GM06990 (cell line): Measurements from ENCODE around the gene SCD5.

Source experiments
- DNase-seq: peaks from one replicate; pipeline ENCODE4 v3.0.0-alpha.2; 2011; ENCODE audit not compliant: insufficient read length; ENCODE audit errors: extremely low read depth
- H3K27me3 ChIP-seq: replicated peaks from 2 replicates; pipeline ENCODE4 v1.6.0; 2011; ENCODE audit warnings: low read length; ENCODE audit not compliant: control insufficient read depth, insufficient read depth
- H3K36me3 ChIP-seq: 2 replicates; pipeline ENCODE4 v1.5.1; 2011; ENCODE audit warnings: low read length; ENCODE audit not compliant: control insufficient read depth, insufficient read depth
- H3K4me3 ChIP-seq: replicated peaks from 2 replicates; pipeline ENCODE4 v1.5.1; 2011; ENCODE audit warnings: low read depth, mild to moderate bottlenecking, control low read depth, low read length
- CTCF ChIP-seq: IDR thresholded peaks from 2 replicates; pipeline ENCODE4 v1.5.1; 2011; ENCODE audit warnings: low read length, control low read depth, mild to moderate bottlenecking, inconsistent platforms; ENCODE audit not compliant: insufficient read depth, poor library complexity, severe bottlenecking

The SCD5 gene

GRCh38 chr4:82710197-82710929, 88.2 kb downstream of the SCD5 start:
- H3K27me3 ChIP-seq: no peaks in the 10 kb centered on the region
- no peak overlapping the region for H3K4me3 ChIP-seq
- no peaks in the 10 kb centered on the region for H3K36me3 ChIP-seq
- no peak for TF ChIP-seq CTCF
- DNase-seq: no peak

- H3K4me3 ChIP-seq: no peak overlapping the region
- no peak for DNase-seq
- no peaks in the 10 kb centered on the region for H3K27me3 ChIP-seq
- no peak for TF ChIP-seq CTCF
- no peaks in the 10 kb centered on the region for H3K36me3 ChIP-seq
These were observed 89.6 kb downstream of the SCD5 start for GRCh38 chr4:82708982-82709381.

GRCh38 chr4:82706349-82707000, 92.1 kb downstream of the SCD5 start:
- DNase-seq: no peak
- Histone ChIP-seq H3K27me3 (no peaks in the 10 kb centered on the region), H3K4me3 (no peak overlapping the region), H3K36me3 (no peaks in the 10 kb centered on the region)
- no peak for TF ChIP-seq CTCF

- H3K36me3 ChIP-seq: no peaks in the 10 kb centered on the region
- no peaks in the 10 kb centered on the region for H3K27me3 ChIP-seq
- TF ChIP-seq CTCF: no peak
- no peak for DNase-seq
- H3K4me3 ChIP-seq: no peak overlapping the region
These were observed 92.7 kb downstream of the SCD5 start for GRCh38 chr4:82705928-82706300.

- no peak for DNase-seq
- Histone ChIP-seq H3K4me3 (no peak overlapping the region), H3K27me3 (no peaks in the 10 kb centered on the region), H3K36me3 (no peaks in the 10 kb centered on the region)
- no peak for TF ChIP-seq CTCF
These were observed 93.2 kb downstream of the SCD5 start for GRCh38 chr4:82705169-82705927.
